ENCODE measurements around the gene ZFYVE27. TPM values are rescaled to one million over a fixed set of nuclear protein-coding genes. Genes with fewer than 3 reads are reported as not detected.
A peak's percentile ranks its signal among the peaks of the same experiment; 100 is the strongest.

Gene ZFYVE27
- total and polyA plus RNA-seq, 5 experiments from 2014 or later = 29.1 to 64.4 (median 37.9) TPM

- no peaks in the 10 kb centered on the region for H3K36me3 Mint-ChIP-seq
- DNase-seq (no peak), ATAC-seq (no peak)
- H3K4me1 Mint-ChIP-seq = peaks cover 3 to 9% (median 7%) of the 10 kb centered on the region in 4 donors
- H3K27ac Mint-ChIP-seq = no peak overlapping the region
- H3K4me3 Mint-ChIP-seq = no peak overlapping the region
- POLR2A ChIA-PET = no interaction called here
- H3K27me3 Mint-ChIP-seq = peaks cover 0 to 2% (median 0%) of the 10 kb centered on the region in 5 donors
- no peaks in the 10 kb centered on the region for H3K9me3 Mint-ChIP-seq
Measured at GRCh38 chr10:97718659-97719142, 18.2 kb upstream of the ZFYVE27 start.

- Mint-ChIP-seq H3K9me3 (no peaks in the 10 kb centered on the region), H3K36me3 (no peaks in the 10 kb centered on the region), H3K27me3 (peaks cover 0 to 4% (median 0%) of the 10 kb centered on the region in 5 donors), H3K27ac (no peak overlapping the region), H3K4me3 (no peak overlapping the region), H3K4me1 (peaks cover 0 to 7% (median 2%) of the 10 kb centered on the region in 4 donors)
- DNase-seq = no peak
- POLR2A ChIA-PET = no interaction called here
- no peak for ATAC-seq
Measured at GRCh38 chr10:97719602-97720001, 17.3 kb upstream of the ZFYVE27 start.

GRCh38 chr10:97721871-97722780 lies 14.8 kb upstream of the ZFYVE27 start:
- H3K36me3 Mint-ChIP-seq = no peaks in the 10 kb centered on the region
- no peaks in the 10 kb centered on the region for H3K9me3 Mint-ChIP-seq
- POLR2A ChIA-PET = no interaction called here
- no peak for ATAC-seq
- H3K4me3 Mint-ChIP-seq = no peak overlapping the region
- peaks cover 0 to 4% (median 1%) of the 10 kb centered on the region in 5 donors for H3K27me3 Mint-ChIP-seq
- DNase-seq = no peak
- no peak overlapping the region for H3K27ac Mint-ChIP-seq
- peaks cover 0 to 3% (median 0%) of the 10 kb centered on the region in 4 donors for H3K4me1 Mint-ChIP-seq

- no peak for DNase-seq
- H3K36me3 Mint-ChIP-seq = no peaks in the 10 kb centered on the region
- no peak overlapping the region for H3K27ac Mint-ChIP-seq
- POLR2A ChIA-PET = interaction anchor here (0.5 to 0.6 kb wide), 2 partner anchors 11 to 151 kb away, joined by 3 to 6 read pairs; partner anchors contain the start of gene ANKRD2
- H3K27me3 Mint-ChIP-seq = peaks cover 0 to 4% (median 1%) of the 10 kb centered on the region in 5 donors
- peaks cover 0 to 3% (median 0%) of the 10 kb centered on the region in 4 donors for H3K4me1 Mint-ChIP-seq
- no peak overlapping the region for H3K4me3 Mint-ChIP-seq
- ATAC-seq = no peak
- no peaks in the 10 kb centered on the region for H3K9me3 Mint-ChIP-seq
Measured at GRCh38 chr10:97723001-97723400, 13.9 kb upstream of the ZFYVE27 start.

- Mint-ChIP-seq H3K27ac (no peak overlapping the region), H3K9me3 (no peaks in the 10 kb centered on the region), H3K4me1 (no peaks in the 10 kb centered on the region), H3K36me3 (no peaks in the 10 kb centered on the region), H3K27me3 (peaks cover 3 to 9% (median 4%) of the 10 kb centered on the region in 5 donors), H3K4me3 (no peak overlapping the region)
- DNase-seq (no peak), ATAC-seq (no peak)
- POLR2A ChIA-PET = no interaction called here
Measured at GRCh38 chr10:97724341-97724941, 12.5 kb upstream of the ZFYVE27 start.

- H3K4me3 Mint-ChIP-seq = no peak overlapping the region
- H3K27ac Mint-ChIP-seq = no peak overlapping the region
- POLR2A ChIA-PET = no interaction called here
- H3K4me1 Mint-ChIP-seq = no peaks in the 10 kb centered on the region
- no peak for DNase-seq
- peaks cover 3 to 15% (median 7%) of the 10 kb centered on the region in 5 donors for H3K27me3 Mint-ChIP-seq
- no peaks in the 10 kb centered on the region for H3K9me3 Mint-ChIP-seq
- H3K36me3 Mint-ChIP-seq = no peaks in the 10 kb centered on the region
- no peak for ATAC-seq
Measured at GRCh38 chr10:97726636-97727178, 10.2 kb upstream of the ZFYVE27 start.

GRCh38 chr10:97729014-97729413 lies 7.9 kb upstream of the ZFYVE27 start:
- DNase-seq = no peak
- no peak for ATAC-seq
- POLR2A ChIA-PET = no interaction called here
- Mint-ChIP-seq H3K9me3 (no peaks in the 10 kb centered on the region), H3K27ac (no peak overlapping the region), H3K4me3 (no peak overlapping the region), H3K36me3 (no peaks in the 10 kb centered on the region), H3K27me3 (peaks cover 3 to 15% (median 7%) of the 10 kb centered on the region in 5 donors), H3K4me1 (no peaks in the 10 kb centered on the region)

- Mint-ChIP-seq H3K9me3 (no peaks in the 10 kb centered on the region), H3K36me3 (no peaks in the 10 kb centered on the region), H3K4me3 (no peak overlapping the region), H3K27me3 (peaks cover 0 to 15% (median 7%) of the 10 kb centered on the region in 5 donors), H3K27ac (peak overlapping the region in 3 of 10 donors; percentile 2 to 31 (median 5)), H3K4me1 (peaks cover 5 to 9% (median 6%) of the 10 kb centered on the region in 4 donors)
- DNase-seq (peak; percentile 24 to 76 (median 58)), ATAC-seq (peak; percentile 62 to 73)
- POLR2A ChIA-PET = interaction anchor here (1.2 kb wide), 1 partner anchor 17 kb away, joined by 3 read pairs; no protein-coding TSS in a partner anchor
Measured at GRCh38 chr10:97731346-97732051, 5.4 kb upstream of the ZFYVE27 start.

GRCh38 chr10:97732052-97732359 lies 4.9 kb upstream of the ZFYVE27 start:
- Mint-ChIP-seq H3K36me3 (no peaks in the 10 kb centered on the region), H3K27ac (peak overlapping the region in 2 of 10 donors; percentile 2 to 5), H3K9me3 (no peaks in the 10 kb centered on the region), H3K4me3 (no peak overlapping the region), H3K27me3 (peaks cover 0 to 15% (median 6%) of the 10 kb centered on the region in 5 donors), H3K4me1 (peaks cover 9 to 14% (median 11%) of the 10 kb centered on the region in 4 donors)
- DNase-seq = no peak
- POLR2A ChIA-PET = interaction anchor here (1.2 kb wide), 2 partner anchors 17 to 20 kb away, joined by 3 read pairs; no protein-coding TSS in a partner anchor
- no peak for ATAC-seq

GRCh38 chr10:97733256-97733655 lies 3.7 kb upstream of the ZFYVE27 start:
- Mint-ChIP-seq H3K36me3 (peaks cover 0 to 3% (median 0%) of the 10 kb centered on the region in 3 donors), H3K27me3 (peaks cover 0 to 15% (median 6%) of the 10 kb centered on the region in 5 donors), H3K9me3 (no peaks in the 10 kb centered on the region), H3K4me1 (peaks cover 17 to 23% (median 21%) of the 10 kb centered on the region in 4 donors), H3K4me3 (no peak overlapping the region), H3K27ac (no peak overlapping the region)
- ATAC-seq (no peak), DNase-seq (no peak)
- POLR2A ChIA-PET = interaction anchor here (0.6 to 0.7 kb wide), 3 partner anchors 10 to 160 kb away, joined by 3 to 6 read pairs (median 3); no protein-coding TSS in a partner anchor

- POLR2A ChIA-PET = interaction anchor here (0.6 to 1.6 kb wide), 5 partner anchors 11 to 160 kb away, joined by 3 to 6 read pairs (median 3); no protein-coding TSS in a partner anchor
- peak overlapping the region in 2 of 10 donors; percentile 14 to 47 for H3K27ac Mint-ChIP-seq
- peaks cover 0 to 3% (median 0%) of the 10 kb centered on the region in 3 donors for H3K36me3 Mint-ChIP-seq
- no peaks in the 10 kb centered on the region for H3K9me3 Mint-ChIP-seq
- peaks cover 18 to 28% (median 26%) of the 10 kb centered on the region in 4 donors for H3K4me1 Mint-ChIP-seq
- H3K27me3 Mint-ChIP-seq = peaks cover 0 to 12% (median 6%) of the 10 kb centered on the region in 5 donors
- ATAC-seq = no peak
- DNase-seq = no peak
- H3K4me3 Mint-ChIP-seq = no peak overlapping the region
Measured at GRCh38 chr10:97734021-97734420, 2.9 kb upstream of the ZFYVE27 start.

- peaks cover 0 to 27% (median 6%) of the 10 kb centered on the region in 3 donors for H3K36me3 Mint-ChIP-seq
- H3K27me3 Mint-ChIP-seq = no peaks in the 10 kb centered on the region
- POLR2A ChIA-PET = interaction anchor here (0.6 to 2.8 kb wide), 26 partner anchors 9 to 402 kb away, joined by 3 to 31 read pairs (median 4); partner anchors contain the start of genes AVPI1, GOLGA7B, MARVELD1 and R3HCC1L
- H3K4me1 Mint-ChIP-seq = peaks cover 30 to 50% (median 47%) of the 10 kb centered on the region in 4 donors
- ATAC-seq = peak; percentile 18 to 36
- H3K27ac Mint-ChIP-seq = peak overlapping the region; percentile 92 to 99 (median 98)
- H3K4me3 Mint-ChIP-seq = peak overlapping the region; percentile 93 to 99 (median 96)
- DNase-seq = no peak
- no peaks in the 10 kb centered on the region for H3K9me3 Mint-ChIP-seq
Measured at GRCh38 chr10:97736403-97736901, 476 bp upstream of the ZFYVE27 start.

Measured in naive thymus-derived CD8-positive, alpha-beta T cell (primary cell).